ENCODE results near the gene HRAS. TPM values are rescaled to one million over a fixed set of nuclear protein-coding genes. Genes with fewer than 3 reads are reported as not detected.

HRAS gene
- total and polyA plus RNA-seq, 2 of the 13 experiments (the other 11 are each of a cell fraction or from before 2014, with no cell fraction given), result 32.9 to 50.0 TPM

GRCh38 chr11:560305-561147 lies 25.1 kb upstream of the HRAS start, which contains the start of the genes LMNTD2 and RASSF7 (continued):
- peak; percentile 71 for TF ChIP-seq NRL (CRISPR knock-in tag; IDR thresholded peaks at IDR 0.05; ENCODE audit: borderline replicate concordance)
- TF ChIP-seq SP2 (CRISPR knock-in tag; IDR thresholded peaks at IDR 0.05), result peak; percentile 90
- 0 out of 2 replicates have a peak, but pooled peaks have one; percentile 19 for TF ChIP-seq RERE (CRISPR knock-in tag; IDR thresholded peaks at IDR 0.05; ENCODE audit: low read depth)
- TF ChIP-seq SOX13 (IDR thresholded peaks at IDR 0.05), result no peak
- 0 out of 4 replicates have a peak, but pooled peaks of 1 of the 2 experiments have one; percentile 15 for TF ChIP-seq SOX13 (CRISPR knock-in tag; conservative IDR thresholded peaks at IDR 0.05 in 1 of 2, IDR thresholded peaks at IDR 0.05 in 1 of 2)
- TF ChIP-seq NFRKB (IDR thresholded peaks at IDR 0.05), result no peak
- TF ChIP-seq ZNF562 (CRISPR knock-in tag; IDR thresholded peaks at IDR 0.05; ENCODE audit: borderline replicate concordance), result no peak
- TF ChIP-seq, protein P1, sequence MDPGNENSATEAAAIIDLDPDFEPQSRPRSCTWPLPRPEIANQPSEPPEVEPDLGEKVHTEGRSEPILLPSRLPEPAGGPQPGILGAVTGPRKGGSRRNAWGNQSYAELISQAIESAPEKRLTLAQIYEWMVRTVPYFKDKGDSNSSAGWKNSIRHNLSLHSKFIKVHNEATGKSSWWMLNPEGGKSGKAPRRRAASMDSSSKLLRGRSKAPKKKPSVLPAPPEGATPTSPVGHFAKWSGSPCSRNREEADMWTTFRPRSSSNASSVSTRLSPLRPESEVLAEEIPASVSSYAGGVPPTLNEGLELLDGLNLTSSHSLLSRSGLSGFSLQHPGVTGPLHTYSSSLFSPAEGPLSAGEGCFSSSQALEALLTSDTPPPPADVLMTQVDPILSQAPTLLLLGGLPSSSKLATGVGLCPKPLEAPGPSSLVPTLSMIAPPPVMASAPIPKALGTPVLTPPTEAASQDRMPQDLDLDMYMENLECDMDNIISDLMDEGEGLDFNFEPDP (CRISPR knock-in tag; conservative IDR thresholded peaks at IDR 0.05), result 0 out of 2 replicates have a peak, but pooled peaks have one; percentile 92
- peak; percentile 46; the same call in 1 of the 2 replicates for TF ChIP-seq SNAI1 (CRISPR knock-in tag; IDR thresholded peaks at IDR 0.05; ENCODE audit: borderline replicate concordance)
- 0 out of 2 replicates have a peak, but pooled peaks have one; percentile 27 for TF ChIP-seq ZNF572 (CRISPR knock-in tag; IDR thresholded peaks at IDR 0.05)
- TF ChIP-seq, protein P2, sequence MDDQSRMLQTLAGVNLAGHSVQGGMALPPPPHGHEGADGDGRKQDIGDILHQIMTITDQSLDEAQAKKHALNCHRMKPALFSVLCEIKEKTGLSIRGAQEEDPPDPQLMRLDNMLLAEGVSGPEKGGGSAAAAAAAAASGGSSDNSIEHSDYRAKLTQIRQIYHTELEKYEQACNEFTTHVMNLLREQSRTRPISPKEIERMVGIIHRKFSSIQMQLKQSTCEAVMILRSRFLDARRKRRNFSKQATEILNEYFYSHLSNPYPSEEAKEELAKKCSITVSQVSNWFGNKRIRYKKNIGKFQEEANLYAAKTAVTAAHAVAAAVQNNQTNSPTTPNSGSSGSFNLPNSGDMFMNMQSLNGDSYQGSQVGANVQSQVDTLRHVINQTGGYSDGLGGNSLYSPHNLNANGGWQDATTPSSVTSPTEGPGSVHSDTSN (CRISPR knock-in tag; IDR thresholded peaks at IDR 0.05; ENCODE audit: borderline replicate concordance), result no peak
- TF ChIP-seq, protein P3, sequence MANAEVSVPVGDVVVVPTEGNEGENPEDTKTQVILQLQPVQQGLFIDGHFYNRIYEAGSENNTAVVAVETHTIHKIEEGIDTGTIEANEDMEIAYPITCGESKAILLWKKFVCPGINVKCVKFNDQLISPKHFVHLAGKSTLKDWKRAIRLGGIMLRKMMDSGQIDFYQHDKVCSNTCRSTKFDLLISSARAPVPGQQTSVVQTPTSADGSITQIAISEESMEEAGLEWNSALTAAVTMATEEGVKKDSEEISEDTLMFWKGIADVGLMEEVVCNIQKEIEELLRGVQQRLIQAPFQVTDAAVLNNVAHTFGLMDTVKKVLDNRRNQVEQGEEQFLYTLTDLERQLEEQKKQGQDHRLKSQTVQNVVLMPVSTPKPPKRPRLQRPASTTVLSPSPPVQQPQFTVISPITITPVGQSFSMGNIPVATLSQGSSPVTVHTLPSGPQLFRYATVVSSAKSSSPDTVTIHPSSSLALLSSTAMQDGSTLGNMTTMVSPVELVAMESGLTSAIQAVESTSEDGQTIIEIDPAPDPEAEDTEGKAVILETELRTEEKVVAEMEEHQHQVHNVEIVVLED (CRISPR knock-in tag; IDR thresholded peaks at IDR 0.05; ENCODE audit: borderline replicate concordance), result peak; percentile 59; the same call in 1 of the 2 replicates
- TF ChIP-seq MXI1 (IDR thresholded peaks at IDR 0.05; ENCODE audit: borderline replicate concordance, low read depth, low read length), result peak; percentile 13; the same call in 1 of the 3 replicates
- no peak for TF ChIP-seq HNRNPK (IDR thresholded peaks at IDR 0.05; ENCODE audit: low read depth, low read length, poor library complexity, severe bottlenecking)
- TF ChIP-seq, protein P4, sequence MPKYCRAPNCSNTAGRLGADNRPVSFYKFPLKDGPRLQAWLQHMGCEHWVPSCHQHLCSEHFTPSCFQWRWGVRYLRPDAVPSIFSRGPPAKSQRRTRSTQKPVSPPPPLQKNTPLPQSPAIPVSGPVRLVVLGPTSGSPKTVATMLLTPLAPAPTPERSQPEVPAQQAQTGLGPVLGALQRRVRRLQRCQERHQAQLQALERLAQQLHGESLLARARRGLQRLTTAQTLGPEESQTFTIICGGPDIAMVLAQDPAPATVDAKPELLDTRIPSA (CRISPR knock-in tag; IDR thresholded peaks at IDR 0.05; ENCODE audit: borderline replicate concordance), result no peak; the same call in 1 of the 2 replicates
